ENCODE results near the gene ANKRD24.
"Not testable (repeated sequence)": the region's sequence is repeated elsewhere in the genome, so short reads cannot be mapped to it uniquely, and the experiment has no call there.

Gene ANKRD24

GRCh38 chr19:4215807-4216206, 33.3 kb downstream of the ANKRD24 start:
- TF ChIP-seq CTCF (conservative IDR thresholded peaks at IDR 0.05; ENCODE audit: low read length), result no peak
- no peak for DNase-seq (ENCODE audit: low read depth)
- no peak overlapping the region for H3K4me3 ChIP-seq (ENCODE audit: low read length)

- H3K4me3 ChIP-seq (ENCODE audit: low read length), result no peak overlapping the region
- no peak for TF ChIP-seq CTCF (conservative IDR thresholded peaks at IDR 0.05; ENCODE audit: low read length)
- DNase-seq (ENCODE audit: low read depth), result no peak
These were observed 34.4 kb downstream of the ANKRD24 start for GRCh38 chr19:4216846-4217245.

GRCh38 chr19:4217429-4218264, 35.2 kb downstream of the ANKRD24 start:
- DNase-seq (ENCODE audit: low read depth), result no peak
- TF ChIP-seq CTCF (conservative IDR thresholded peaks at IDR 0.05; ENCODE audit: low read length), result no peak
- no peak overlapping the region for H3K4me3 ChIP-seq (ENCODE audit: low read length)

- not testable (repeated sequence) for DNase-seq (ENCODE audit: low read depth); H3K4me3 ChIP-seq (ENCODE audit: low read length)
These were observed 36.0 kb downstream of the ANKRD24 start for GRCh38 chr19:4218523-4218922.

GRCh38 chr19:4220188-4220587, 37.7 kb downstream of the ANKRD24 start:
- no peak overlapping the region for H3K4me3 ChIP-seq (ENCODE audit: low read length)
- TF ChIP-seq CTCF (conservative IDR thresholded peaks at IDR 0.05; ENCODE audit: low read length), result no peak
- DNase-seq (ENCODE audit: low read depth), result no peak

GRCh38 chr19:4224470-4224869, 42.0 kb downstream of the ANKRD24 start:
- no peak for TF ChIP-seq CTCF (conservative IDR thresholded peaks at IDR 0.05; ENCODE audit: low read length)
- H3K4me3 ChIP-seq (ENCODE audit: low read length), result no peak overlapping the region
- no peak for DNase-seq (ENCODE audit: low read depth)

GRCh38 chr19:4225885-4226284, 43.4 kb downstream of the ANKRD24 start:
- H3K4me3 ChIP-seq (ENCODE audit: low read length), result no peak overlapping the region
- DNase-seq (ENCODE audit: low read depth), result no peak
- TF ChIP-seq CTCF (conservative IDR thresholded peaks at IDR 0.05; ENCODE audit: low read length), result no peak

All from AG10803 (cell line).